Activated naive CD8-positive, alpha-beta T cell treated with anti-CD3 and anti-CD28 coated beads, Interleukin-2, amount 50 U/mL, for 24 hours (primary cell): ENCODE measurements around the gene ADSS1.
A peak's percentile ranks its signal among the peaks of the same experiment; 100 is the strongest.

Experiments used
- ATAC-seq: fragments of 150-1000 bp; cut with Tn5 transposase; one replicate; pipeline ENCODE4 v1.10.0; 2021
- DNase-seq: peaks from one replicate; pipeline ENCODE4 v3.0.0; 2021
- H3K27ac Mint-ChIP-seq: one replicate; pipeline ENCODE4 v1.8.0; 2021; ENCODE audit warnings: mild to moderate bottlenecking, mixed read lengths
- H3K27me3 Mint-ChIP-seq: one replicate; pipeline ENCODE4 v1.8.0; 2021; ENCODE audit warnings: mixed read lengths
- H3K36me3 Mint-ChIP-seq: one replicate; pipeline ENCODE4 v1.8.0; 2021; ENCODE audit warnings: low read depth, mixed read lengths
- H3K4me1 Mint-ChIP-seq: one replicate; pipeline ENCODE4 v1.8.0; 2021; ENCODE audit warnings: mixed read lengths
- H3K4me3 Mint-ChIP-seq: one replicate; pipeline ENCODE4 v1.8.0; 2021; ENCODE audit warnings: mild to moderate bottlenecking, moderate library complexity, mixed read lengths
- H3K9me3 Mint-ChIP-seq: one replicate; pipeline ENCODE4 v1.8.0; 2021; ENCODE audit warnings: mixed read lengths

The ADSS1 gene

GRCh38 chr14:104792945-104793702 lies 69.1 kb downstream of the ADSS1 start:
- peaks cover 27% of the 10 kb centered on the region for H3K4me1 Mint-ChIP-seq

GRCh38 chr14:104793703-104793959 lies 69.6 kb downstream of the ADSS1 start:
- H3K4me1 Mint-ChIP-seq = peaks cover 27% of the 10 kb centered on the region
- no peaks in the 10 kb centered on the region for H3K9me3 Mint-ChIP-seq
- no peak for DNase-seq
- peak overlapping the region; percentile 39 for H3K27ac Mint-ChIP-seq
- peaks cover under 1% of the 10 kb centered on the region for H3K27me3 Mint-ChIP-seq
- peak overlapping the region; percentile 87 for H3K4me3 Mint-ChIP-seq
- peaks cover 3% of the 10 kb centered on the region for H3K36me3 Mint-ChIP-seq
- no peak for ATAC-seq

More at GRCh38 chr14:104792945-104793702, 69.1 kb downstream of the ADSS1 start:
- H3K4me3 Mint-ChIP-seq = peak overlapping the region; percentile 87
- H3K27me3 Mint-ChIP-seq = no peaks in the 10 kb centered on the region
- ATAC-seq (no peak), DNase-seq (no peak)
- peaks cover 3% of the 10 kb centered on the region for H3K36me3 Mint-ChIP-seq
- no peak overlapping the region for H3K27ac Mint-ChIP-seq
- no peaks in the 10 kb centered on the region for H3K9me3 Mint-ChIP-seq

GRCh38 chr14:104794099-104794498 lies 70.1 kb downstream of the ADSS1 start:
- Mint-ChIP-seq H3K4me3 (peak overlapping the region; percentile 87), H3K27me3 (peaks cover 2% of the 10 kb centered on the region), H3K36me3 (peaks cover 3% of the 10 kb centered on the region), H3K27ac (peak overlapping the region; percentile 78), H3K4me1 (peaks cover 27% of the 10 kb centered on the region), H3K9me3 (no peaks in the 10 kb centered on the region)
- ATAC-seq (peak; percentile 38), DNase-seq (peak; percentile 76)

- no peaks in the 10 kb centered on the region for H3K9me3 Mint-ChIP-seq
- H3K4me1 Mint-ChIP-seq = peaks cover 27% of the 10 kb centered on the region
- peak overlapping the region; percentile 87 for H3K4me3 Mint-ChIP-seq
- peak; percentile 16 for DNase-seq
- ATAC-seq = peak; percentile 2
- H3K27me3 Mint-ChIP-seq = peaks cover 4% of the 10 kb centered on the region
- H3K36me3 Mint-ChIP-seq = peaks cover 3% of the 10 kb centered on the region
- H3K27ac Mint-ChIP-seq = peak overlapping the region; percentile 78
Observed at GRCh38 chr14:104794631-104794992, 70.6 kb downstream of the ADSS1 start.

- H3K36me3 Mint-ChIP-seq = peaks cover 3% of the 10 kb centered on the region
- H3K27me3 Mint-ChIP-seq = peaks cover 7% of the 10 kb centered on the region
- peak within 1 kb of the TSS; percentile 78 for H3K27ac Mint-ChIP-seq
- peaks cover 27% of the 10 kb centered on the region for H3K4me1 Mint-ChIP-seq
- DNase-seq = peak; percentile 27
- ATAC-seq = peak; percentile 22
- H3K4me3 Mint-ChIP-seq = peak within 1 kb of the TSS; percentile 87
- H3K9me3 Mint-ChIP-seq = no peaks in the 10 kb centered on the region
Observed at GRCh38 chr14:104794993-104795780, 71.2 kb downstream of the ADSS1 start, which contains the start of gene AKT1. AKT1 (minus strand) TSS chr14:104795748; CDS start chr14:104792643, 3,105 bp downstream.

GRCh38 chr14:104795781-104796686 lies 72.0 kb downstream of the ADSS1 start:
- no peak for ATAC-seq
- Mint-ChIP-seq H3K36me3 (peaks cover under 1% of the 10 kb centered on the region), H3K4me1 (peaks cover 27% of the 10 kb centered on the region), H3K27me3 (peaks cover 7% of the 10 kb centered on the region), H3K4me3 (peak overlapping the region; percentile 68), H3K9me3 (no peaks in the 10 kb centered on the region), H3K27ac (peak overlapping the region; percentile 59)
- DNase-seq = peak; percentile 68

- H3K4me1 Mint-ChIP-seq = peaks cover 29% of the 10 kb centered on the region
- no peak overlapping the region for H3K27ac Mint-ChIP-seq
- ATAC-seq (no peak), DNase-seq (no peak)
- H3K27me3 Mint-ChIP-seq = peaks cover 7% of the 10 kb centered on the region
- H3K9me3 Mint-ChIP-seq = no peaks in the 10 kb centered on the region
- H3K4me3 Mint-ChIP-seq = peak overlapping the region; percentile 68
- no peaks in the 10 kb centered on the region for H3K36me3 Mint-ChIP-seq
Observed at GRCh38 chr14:104796687-104797081, 72.7 kb downstream of the ADSS1 start.
